ENCODE data around the gene ANKRD13A. TPM values are rescaled to one million over a fixed set of nuclear protein-coding genes. Genes with fewer than 3 reads are reported as not detected.
"Not testable (repeated sequence)": the region's sequence is repeated elsewhere in the genome, so short reads cannot be mapped to it uniquely, and the experiment has no call there.

Gene ANKRD13A
- total and polyA plus RNA-seq, 2 of the 13 experiments (the other 11 are each of a cell fraction or from before 2014, with no cell fraction given), result 34.1 to 41.6 TPM

- H3K4me2 ChIP-seq (ENCODE audit: low read depth, low read length), result no peak overlapping the region
- no peak overlapping the region for H3K9ac ChIP-seq (ENCODE audit: insufficient read depth, low read depth, low read length)
- TF ChIP-seq MAFK (conservative IDR thresholded peaks at IDR 0.05 in 1 of 2, IDR thresholded peaks at IDR 0.05 in 1 of 2; ENCODE audit: low read length in 2 of 2) (no peak), MYC (CRISPR knock-in tag; IDR thresholded peaks at IDR 0.05; ENCODE audit: borderline replicate concordance) (no peak)
- ChIA-PET POLR2A (no interaction called here), CTCF (ENCODE audit: low intra/inter-chr PET ratio, low total read pairs) (no interaction called here)
- peaks cover 46% of the 10 kb centered on the region for H3K4me1 ChIP-seq (ENCODE audit: insufficient read depth, low read length)
- no TSS peak for BruUV-seq (replicated peaks)
- H3K79me2 ChIP-seq (ENCODE audit: insufficient read depth, low read length), result peaks cover 48% of the 10 kb centered on the region
- peaks cover 0 to 7% of the 10 kb centered on the region in 2 experiments; a peak in 2 of 5 replicates for H3K36me3 ChIP-seq (replicated peaks in 1 of 2; ENCODE audit: control insufficient read depth in 1 of 2, insufficient read depth in 2 of 2, low read length in 2 of 2)
- no peaks in the 10 kb centered on the region for H3K27me3 ChIP-seq (ENCODE audit: control insufficient read depth in 1 of 2, insufficient read depth in 2 of 2, low read length in 2 of 2)
- no peaks in the 10 kb centered on the region for H4K20me1 ChIP-seq (ENCODE audit: insufficient read depth, low read length)
- no peak overlapping the region for H3K4me3 ChIP-seq (replicated peaks in 1 of 3; ENCODE audit: insufficient read depth in 1 of 3, low read depth in 2 of 3, low read length in 3 of 3)
- DNase-seq (ENCODE audit: low spot score) (no peak), ATAC-seq (no peak), FAIRE-seq (no peak)
- H3K9me3 ChIP-seq (ENCODE audit: low read length), result no peaks in the 10 kb centered on the region
- no peak overlapping the region for H3K27ac ChIP-seq (ENCODE audit: extremely low read length, insufficient read depth, low read length)
- no peak overlapping the region for H2AFZ ChIP-seq (ENCODE audit: low read length)
- intact Hi-C loops (cut with micrococcal nuclease; ENCODE audit: unreplicated experiment), result no loop called here
- in situ Hi-C loops (cut with HindIII; ENCODE audit: extremely low pct_ligation_motif_present, low pct_unique_long_range_greater_than_20kb), result no loop called here
Measured at GRCh38 chr12:110007881-110008280, 8.7 kb downstream of the ANKRD13A start.

- Histone ChIP-seq H3K36me3 (replicated peaks in 1 of 2; ENCODE audit: control insufficient read depth in 1 of 2, insufficient read depth in 2 of 2, low read length in 2 of 2) (peaks cover 4 to 14% of the 10 kb centered on the region in 2 experiments; a peak in 3 of 5 replicates), H3K4me1 (ENCODE audit: insufficient read depth, low read length) (peaks cover 49% of the 10 kb centered on the region), H3K79me2 (ENCODE audit: insufficient read depth, low read length) (peaks cover 48% of the 10 kb centered on the region)
- H3K9me3 ChIP-seq (ENCODE audit: low read length); CTCF ChIA-PET (ENCODE audit: low intra/inter-chr PET ratio, low total read pairs); FAIRE-seq; H4K20me1 ChIP-seq (ENCODE audit: insufficient read depth, low read length); in situ Hi-C loops (cut with HindIII; ENCODE audit: extremely low pct_ligation_motif_present, low pct_unique_long_range_greater_than_20kb); H3K27me3 ChIP-seq (ENCODE audit: control insufficient read depth in 1 of 2, insufficient read depth in 2 of 2, low read length in 2 of 2); H3K4me3 ChIP-seq (replicated peaks in 1 of 3; ENCODE audit: insufficient read depth in 1 of 3, low read depth in 2 of 3, low read length in 3 of 3); BruUV-seq (replicated peaks); ATAC-seq; POLR2A ChIA-PET; H3K27ac ChIP-seq (ENCODE audit: extremely low read length, insufficient read depth, low read length); H3K9ac ChIP-seq (ENCODE audit: insufficient read depth, low read depth, low read length); intact Hi-C loops (cut with micrococcal nuclease; ENCODE audit: unreplicated experiment); H2AFZ ChIP-seq (ENCODE audit: low read length); DNase-seq (ENCODE audit: low spot score); H3K4me2 ChIP-seq (ENCODE audit: low read depth, low read length): not testable (repeated sequence)
- WGBS (ENCODE audit: low lambda C conversion rate), result 96% methylated on average over 15 of the region's 15 CpGs
Measured at GRCh38 chr12:110008681-110009398, 9.6 kb downstream of the ANKRD13A start.

All from HepG2 (cell line).